Glomerular endothelial cell (primary cell): ENCODE results near the gene STOM. TPM values are rescaled to one million over a fixed set of nuclear protein-coding genes. Genes with fewer than 3 reads are reported as not detected.
A peak's percentile ranks its signal among the peaks of the same experiment; 100 is the strongest.

Source experiments
- DNase-seq: peaks from one replicate; pipeline ENCODE4 v3.0.0-alpha.2; 2011; ENCODE audit warnings: low read depth, low spot score; ENCODE audit errors: extremely low read depth
- total RNA-seq: library from RNA; depleted of rRNA; stranded (reverse); fragments of >200 nt; gene quantifications from 2 replicates; pipeline ENCODE4 v1.2.3, GENCODE V29; 2015

The STOM gene
- total RNA-seq, 1 donor from 2014 or later: 118 TPM

DNA sequence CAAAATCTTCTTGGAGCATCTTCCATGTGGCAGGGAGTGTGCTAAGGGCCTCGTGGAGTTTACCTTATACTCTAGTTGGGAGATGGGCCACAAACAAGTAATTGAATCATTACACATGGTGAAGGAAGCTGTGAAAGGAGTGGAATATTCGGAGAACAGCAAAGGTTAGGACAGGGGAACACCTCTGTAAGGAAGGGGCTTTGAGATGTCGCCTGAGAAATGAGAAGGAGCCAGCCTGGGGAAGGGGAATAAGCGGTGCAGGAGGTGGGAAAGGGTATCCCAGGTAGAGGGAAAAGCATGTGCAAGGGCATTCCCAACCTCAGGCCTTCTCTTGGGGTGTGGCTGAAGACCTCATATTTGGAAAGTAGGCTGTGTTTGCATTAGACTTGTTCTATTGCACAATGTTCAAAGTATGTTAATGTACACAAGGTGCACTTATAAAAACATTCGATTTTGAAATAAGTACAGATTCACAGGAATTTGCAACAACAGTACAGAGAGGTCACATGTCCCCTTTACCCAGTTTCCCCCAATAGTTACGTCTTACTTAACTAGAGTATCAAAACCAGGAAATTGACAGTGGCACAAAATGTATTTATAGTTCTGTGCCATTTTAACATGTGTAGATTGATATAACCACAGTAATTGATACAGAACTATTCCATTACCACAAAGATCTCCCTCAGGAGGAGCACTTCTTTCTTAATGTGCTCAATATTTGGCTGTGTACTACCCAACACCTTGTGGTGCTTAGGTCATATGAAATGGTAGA, 2.4 kb upstream of the STOM start:
- DNase-seq: no peak

DNA sequence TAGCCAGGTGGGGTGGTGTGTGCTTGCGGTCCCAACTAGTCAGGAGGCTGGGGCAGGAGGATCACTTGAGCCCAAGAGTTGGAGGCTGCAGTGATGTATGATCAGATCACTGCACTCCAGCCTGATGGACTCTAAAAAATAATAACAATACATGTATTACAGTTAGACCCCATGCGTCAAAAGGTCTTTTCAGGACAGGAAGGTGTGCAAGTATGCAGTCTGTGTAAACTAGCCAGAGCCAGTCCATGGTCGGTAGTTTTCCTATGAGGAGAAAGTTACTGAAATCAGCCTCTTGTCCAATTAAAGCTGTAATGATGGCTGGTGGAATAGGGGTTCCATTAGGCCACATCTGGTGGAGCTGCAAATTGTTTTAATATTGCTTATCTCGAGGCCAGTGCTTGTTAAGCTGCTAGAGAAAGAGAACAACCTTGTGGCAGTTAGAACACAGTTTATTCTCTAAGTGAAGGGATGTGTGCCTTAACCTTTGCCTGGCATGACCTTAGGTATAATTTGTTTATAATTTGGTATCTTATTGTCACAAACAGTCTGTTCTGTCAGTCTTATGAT, 1.5 kb upstream of the STOM start:
- no peak for DNase-seq

- DNase-seq: no peak
These were observed 1.3 kb downstream of the STOM start for GRCh38 chr9:121368745-121369144.

- DNase-seq: no peak
These were observed 1.9 kb downstream of the STOM start for GRCh38 chr9:121368138-121368522.

DNA sequence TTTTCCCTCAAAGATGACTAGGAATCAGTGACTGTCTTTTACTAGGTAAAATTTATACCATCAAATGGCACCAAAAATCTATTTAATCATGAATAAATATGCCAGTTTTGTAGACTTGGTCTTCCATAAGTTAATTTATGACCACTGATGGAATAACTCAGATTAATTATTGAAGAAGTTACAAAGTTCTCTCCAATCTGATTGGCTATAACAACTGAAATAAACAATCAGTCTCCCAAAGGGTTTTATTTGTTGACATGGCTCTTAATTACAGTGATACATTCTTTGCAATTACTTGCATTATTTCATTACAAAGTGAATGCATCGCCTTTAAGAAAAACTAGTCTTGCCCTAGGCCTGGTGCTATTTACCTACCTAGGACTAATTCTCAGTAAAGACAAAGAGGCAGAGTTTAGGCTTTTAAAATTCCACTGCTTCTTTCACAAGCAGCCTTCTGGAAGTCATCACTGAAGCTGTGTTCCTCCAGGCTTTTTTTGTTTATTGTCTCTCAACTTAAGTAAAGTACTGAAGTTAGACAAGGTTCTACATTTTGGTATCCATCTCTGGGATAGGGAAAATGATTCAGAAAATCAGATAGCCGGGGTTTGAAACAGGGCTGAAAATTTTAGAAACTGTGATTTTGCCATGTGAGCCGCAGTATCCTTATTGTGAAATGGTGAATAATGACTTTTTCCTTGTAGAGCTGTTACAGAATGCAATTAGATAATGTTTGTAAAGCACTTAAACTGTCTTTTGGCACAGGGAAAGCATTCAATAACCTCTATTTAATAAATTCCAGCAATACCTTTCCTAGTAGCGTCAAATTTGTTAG, 2.5 kb downstream of the STOM start:
- no peak for DNase-seq

- no peak for DNase-seq
These were observed 3.3 kb downstream of the STOM start for GRCh38 chr9:121366611-121367192.

GRCh38 chr9:121365564-121365963, 4.5 kb downstream of the STOM start:
- no peak for DNase-seq

GRCh38 chr9:121364886-121365285, 5.2 kb downstream of the STOM start:
- DNase-seq: no peak

DNA sequence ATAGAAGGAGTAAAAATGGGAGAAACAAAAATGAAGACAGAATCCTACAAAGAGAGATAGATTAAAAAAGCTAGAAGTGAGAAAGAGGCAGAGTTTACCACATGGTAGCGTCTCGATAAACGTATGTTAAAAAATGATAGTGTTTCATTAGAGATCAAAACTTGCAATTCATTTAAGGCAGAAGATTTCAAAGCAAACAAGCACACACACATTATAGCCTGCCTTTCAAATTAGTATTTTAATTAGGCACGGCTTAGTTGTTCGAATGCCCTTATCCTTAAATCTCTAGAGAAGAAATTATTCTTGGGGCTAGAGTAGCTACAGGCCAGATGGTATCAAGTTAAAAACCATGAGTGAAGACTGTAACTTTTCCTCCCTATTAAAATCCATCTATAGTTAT, 6.0 kb downstream of the STOM start:
- DNase-seq: no peak

GRCh38 chr9:121363622-121363961, 6.5 kb downstream of the STOM start:
- no peak for DNase-seq

- no peak for DNase-seq
These were observed 7.0 kb downstream of the STOM start for GRCh38 chr9:121362813-121363621.

DNA sequence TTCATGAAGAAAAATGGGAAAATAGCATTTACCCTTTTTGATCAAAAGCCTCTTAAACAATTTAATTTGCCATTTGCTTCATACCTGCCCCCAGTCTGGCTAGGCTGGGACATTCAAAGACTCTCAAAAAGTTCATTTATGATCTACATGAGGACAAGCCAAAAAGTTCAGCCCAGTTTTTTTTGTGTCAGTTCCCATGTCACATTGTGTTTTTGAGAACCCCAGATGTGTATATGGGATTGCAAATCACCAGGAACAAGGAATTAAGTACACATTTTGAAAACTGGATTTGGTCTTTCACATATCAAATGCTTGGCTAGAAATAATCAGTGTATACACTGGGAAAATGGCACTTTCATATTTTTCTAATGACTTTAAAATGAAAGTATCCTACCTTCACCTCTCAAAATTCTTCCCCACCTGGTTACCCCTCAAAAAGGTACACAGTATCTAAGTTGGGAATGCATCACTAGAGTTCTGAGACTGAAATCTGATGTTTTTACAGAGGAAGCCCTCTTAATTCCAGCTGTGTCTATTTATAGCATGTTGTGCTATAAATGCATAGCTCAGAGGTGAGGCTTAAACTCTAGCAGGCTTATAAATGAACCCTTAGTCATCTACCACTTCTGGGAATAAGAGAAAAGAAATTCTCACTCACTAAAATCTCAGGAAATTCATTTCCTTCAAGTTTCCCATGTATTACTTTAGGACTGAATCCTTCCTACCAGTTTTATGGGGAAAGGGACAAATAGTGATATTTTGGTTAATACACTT, 9.3 kb downstream of the STOM start:
- no peak for DNase-seq

- DNase-seq: no peak
These were observed 10.4 kb downstream of the STOM start for GRCh38 chr9:121359351-121360294.

DNA sequence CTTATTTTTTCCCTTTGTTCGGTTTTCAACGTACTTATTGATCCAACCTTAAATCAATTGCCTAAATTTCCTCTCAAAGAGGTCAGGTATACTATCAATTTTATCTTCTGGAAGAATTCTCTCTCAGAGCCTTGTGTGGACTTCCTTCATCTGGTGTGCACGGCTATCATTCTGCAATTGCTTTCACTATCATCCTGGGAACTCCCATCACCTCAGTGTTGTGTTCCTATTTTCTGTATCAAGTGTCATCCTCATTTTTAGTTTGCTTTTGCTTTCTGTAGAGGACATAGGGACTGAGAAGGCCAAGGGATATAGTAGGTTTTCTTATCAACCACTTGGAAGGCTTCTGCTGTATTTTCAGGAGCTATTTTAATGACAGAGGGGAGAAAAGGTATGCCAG, 11.3 kb downstream of the STOM start:
- no peak for DNase-seq

DNA sequence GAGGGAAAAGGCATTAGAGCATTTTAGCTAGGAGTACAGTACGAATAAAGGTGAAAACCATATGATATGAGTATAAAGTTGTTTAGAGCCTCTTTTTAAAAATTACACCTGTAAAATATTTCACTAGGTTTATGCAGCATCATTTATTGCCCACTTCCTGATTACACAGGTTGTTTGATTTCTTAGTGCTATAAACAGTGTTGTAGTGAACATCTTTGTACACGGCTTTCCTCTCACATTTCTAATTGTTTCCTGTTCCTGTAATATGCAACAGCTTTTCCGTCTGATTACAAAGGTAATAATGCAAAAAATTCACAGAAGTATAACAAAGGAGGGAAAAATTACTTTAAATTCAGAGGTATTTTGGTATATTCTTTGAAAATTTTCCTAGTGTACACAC, 13.0 kb downstream of the STOM start:
- no peak for DNase-seq

- DNase-seq: no peak
These were observed 15.3 kb downstream of the STOM start for GRCh38 chr9:121354762-121355161.

- peak; percentile 86 for DNase-seq
These were observed 15.9 kb downstream of the STOM start for GRCh38 chr9:121354141-121354540.

GRCh38 chr9:121353241-121354061, 16.6 kb downstream of the STOM start:
- DNase-seq: no peak
